Vagina (tissue), 2 donors: Measurements from ENCODE around the gene CIAO3.

Experiments used
- CTCF ChIP-seq, 3 experiments: fragments of 450-650 bp in 2 of 3; fragments of 200-600 bp in 1 of 3; sonication (generic) in 1 of 3; IDR thresholded peaks; one replicate each; pipeline ENCODE4 v1.5.1; 2017 to 2019; ENCODE audit warnings: antibody characterized with exemption in 3 of 3, mild to moderate bottlenecking in 2 of 3, moderate library complexity in 2 of 3
- POLR2A ChIP-seq, 2 donors: fragments of 450-650 bp; IDR thresholded peaks; one replicate each; pipeline ENCODE4 v1.6.1; 2017; ENCODE audit warnings: antibody characterized with exemption in 2 of 2, mild to moderate bottlenecking in 2 of 2, moderate library complexity in 2 of 2
- POLR2AphosphoS5 ChIP-seq, 2 donors: sonication (generic); formaldehyde crosslinking; IDR thresholded peaks; one replicate each; pipeline ENCODE4 v1.9.0; 2017; ENCODE audit warnings: antibody characterized with exemption in 2 of 2, mild to moderate bottlenecking in 2 of 2, low read depth in 1 of 2; ENCODE audit not compliant: insufficient read depth in 1 of 2

GRCh38 chr16:685967-686366, 54.8 kb downstream of the CIAO3 start:
- TF ChIP-seq CTCF (IDR thresholded peaks at IDR 0.05) (no peak), POLR2A (IDR thresholded peaks at IDR 0.05) (no peak), POLR2AphosphoS5 (IDR thresholded peaks at IDR 0.05; ENCODE audit: insufficient read depth in 1 of 2, low read depth in 1 of 2) (no peak)
